Motor neuron (in vitro differentiated cells): ENCODE data around the gene CAPN8. TPM values are rescaled to one million over a fixed set of nuclear protein-coding genes. Genes with fewer than 3 reads are reported as not detected.
A peak's percentile ranks its signal among the peaks of the same experiment; 100 is the strongest.
"Not testable (repeated sequence)": the region's sequence is repeated elsewhere in the genome, so short reads cannot be mapped to it uniquely, and the experiment has no call there.

ENCODE experiments used
- ATAC-seq, 8 experiments: fragments of 200-7000 bp; cut with Tn5 transposase; replicated peaks in 6 of 8; 2 replicates each; pipeline ENCODE4 v1.8.0; 2021; ENCODE audit warnings: mild to moderate bottlenecking in 8 of 8, moderate library complexity in 8 of 8
- H3K27ac ChIP-seq, 2 donors: fragments of 250-450 bp; sonication (Bioruptor Pico); 2 replicates each; pipeline ENCODE4 v1.9.0; 2021; ENCODE audit warnings: antibody characterized with exemption in 2 of 2, mild to moderate bottlenecking in 2 of 2, moderate library complexity in 1 of 2
- H3K4me1 ChIP-seq, 2 donors: fragments of 250-450 bp; sonication (Bioruptor Pico); replicated peaks in 1 of 2; 2 replicates each; pipeline ENCODE4 v1.6.1; 2021; ENCODE audit warnings: antibody characterized with exemption in 2 of 2, mild to moderate bottlenecking in 2 of 2, moderate library complexity in 1 of 2
- H3K4me3 ChIP-seq, 5 donors: fragments of 250-450 bp; sonication (Bioruptor Pico); 2 replicates each; pipeline ENCODE4 v1.9.0; 2021; ENCODE audit warnings: antibody characterized with exemption in 5 of 5, mild to moderate bottlenecking in 5 of 5, moderate library complexity in 4 of 5
- WGBS, 10 experiments: fragments of 450-650 bp; shearing (Covaris generic); methylation state at CpG; one replicate each; pipeline ENCODE4 v1.0.0; 2022; 5-methylcytosine and 5-hydroxymethylcytosine counted together
- in situ Hi-C, 9 experiments: fragments of 400-800 bp; cut with MboI; loops; one replicate each; pipeline ENCODE4 v1.15.0; 2021; ENCODE audit warnings: low sequenced_read_pairs in 9 of 9, low pct_unique_long_range_greater_than_20kb in 2 of 9; ENCODE audit not compliant: unreplicated experiment in 9 of 9
- total RNA-seq, 8 experiments: library from RNA; unstranded; fragments of 300-600 nt; gene quantifications; 2 replicates each; pipeline versions ENCODE4 v1.2.3 to v1.2.4, GENCODE V29; 2022

The CAPN8 gene
- total RNA-seq, 8 experiments from 2014 or later: 0.05 to 6.1 (median 1.5) TPM; not detected in 1

DNA sequence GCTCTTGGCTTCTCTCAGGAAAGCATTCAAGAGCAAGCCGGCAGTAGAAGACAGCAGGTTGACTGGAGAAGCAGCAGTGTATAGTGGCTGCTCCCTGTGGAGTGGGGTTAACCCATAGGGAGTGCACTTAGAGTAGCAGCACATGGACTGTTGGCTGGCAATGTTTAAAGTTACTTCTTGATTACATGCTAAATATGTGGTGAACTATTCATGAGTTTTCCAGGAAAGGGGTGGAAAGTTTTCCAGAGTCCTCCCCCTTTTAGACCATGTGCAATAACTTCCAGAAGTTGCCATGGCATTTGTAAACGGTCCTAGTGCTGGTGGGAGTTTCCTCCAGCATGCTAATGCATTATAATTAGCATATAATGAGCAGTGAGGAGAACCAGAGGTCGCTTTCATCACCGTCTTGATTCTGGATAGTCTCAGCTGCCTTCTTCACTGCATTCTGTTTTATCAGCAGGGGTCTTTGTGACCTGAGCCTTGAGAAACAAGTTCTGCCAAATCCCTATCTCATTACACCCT, 140.5 kb downstream of the CAPN8 start:
- in situ Hi-C loops: no loop called here
- 0 to 85% (median 59%) methylated on average over 1 to 4 of the region's 4 CpGs; no CpG with 5 or more reads in 1 of the 10 experiments for WGBS, 10 experiments
- ATAC-seq: peak in 3 of 8 experiments; percentile 95 to 96 (median 96)
- H3K4me3 ChIP-seq: no peak overlapping the region
- no peaks in the 10 kb centered on the region for H3K4me1 ChIP-seq
- H3K27ac ChIP-seq: no peak overlapping the region

DNA sequence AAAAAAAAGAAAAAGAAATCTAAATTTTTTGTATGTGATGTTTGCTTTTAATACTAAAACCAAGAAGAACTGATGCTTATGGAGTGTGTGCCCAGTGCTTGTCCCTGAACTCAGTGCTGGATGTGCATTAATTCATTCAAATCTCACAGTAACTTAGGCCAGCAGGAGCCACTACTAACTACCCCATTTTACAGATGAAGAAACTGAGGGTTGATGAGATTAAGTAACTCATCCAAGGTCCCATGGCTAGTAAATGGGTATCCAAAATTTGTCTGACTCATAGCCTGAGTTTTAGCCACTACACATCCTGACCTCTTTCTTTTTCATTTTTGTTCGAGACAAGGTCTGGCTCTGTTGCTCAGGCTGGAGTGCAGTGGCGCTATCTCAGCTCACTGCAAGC, 144.4 kb downstream of the CAPN8 start:
- in situ Hi-C loops: no loop called here
- WGBS, 10 experiments: 80 to 100% (median 88%) methylated on average over 1 to 2 of the region's 2 CpGs; no CpG with 5 or more reads in 5 of the 10 experiments
- H3K4me1 ChIP-seq: no peaks in the 10 kb centered on the region
- no peak overlapping the region for H3K27ac ChIP-seq
- no peak overlapping the region for H3K4me3 ChIP-seq
- ATAC-seq: no peak

DNA sequence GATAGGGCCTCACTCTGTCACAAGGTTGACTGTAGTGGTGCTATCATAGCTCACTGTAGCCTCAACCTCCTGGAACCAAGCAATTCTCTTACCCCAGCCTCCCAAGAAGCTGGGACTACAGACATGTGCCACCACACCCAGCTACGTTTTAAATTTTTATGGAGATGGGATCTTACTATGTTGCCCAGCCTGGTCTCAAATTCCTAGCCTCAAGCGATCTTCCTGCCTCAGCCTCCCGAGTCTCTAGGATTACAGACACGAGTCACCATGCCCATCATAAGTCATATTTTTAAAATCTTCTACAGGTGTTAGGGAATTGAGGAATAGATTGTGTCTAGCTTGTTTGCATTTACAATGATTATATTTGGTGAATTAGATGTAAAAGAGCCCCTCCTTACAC, 145.3 kb downstream of the CAPN8 start:
- ATAC-seq: no peak
- no peak overlapping the region for H3K27ac ChIP-seq
- in situ Hi-C loops: no loop called here
- no peak overlapping the region for H3K4me3 ChIP-seq
- no peaks in the 10 kb centered on the region for H3K4me1 ChIP-seq
- WGBS, 10 experiments: 39 to 93% (median 67%) methylated on average over 1 to 4 of the region's 4 CpGs; no CpG with 5 or more reads in 1 of the 10 experiments

DNA sequence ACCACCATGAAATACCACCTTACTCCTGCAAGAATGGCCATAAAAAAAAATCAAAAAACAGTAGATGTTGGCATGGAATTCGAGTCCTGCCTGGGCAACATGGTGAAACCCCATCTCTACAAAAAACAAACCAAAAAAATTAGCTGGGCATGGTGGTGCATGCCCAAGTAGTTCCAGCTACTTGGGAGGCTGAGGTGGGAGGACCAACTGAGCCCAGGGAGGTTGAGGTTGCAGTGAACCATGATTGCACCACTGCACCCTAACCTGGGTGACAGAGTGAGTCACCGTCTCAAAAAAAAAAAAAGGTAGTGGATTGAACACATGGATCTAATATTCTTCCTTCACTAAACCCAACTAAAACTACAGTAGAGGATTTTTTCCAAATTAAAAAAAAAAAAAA, 146.4 kb downstream of the CAPN8 start:
- Histone ChIP-seq H3K4me1 (no peaks in the 10 kb centered on the region), H3K4me3 (no peak overlapping the region), H3K27ac (no peak overlapping the region)
- ATAC-seq: no peak
- 0 to 100% (median 73%) methylated on average over 1 to 2 of the region's 2 CpGs; no CpG with 5 or more reads in 1 of the 10 experiments for WGBS, 10 experiments
- in situ Hi-C loops: no loop called here

DNA sequence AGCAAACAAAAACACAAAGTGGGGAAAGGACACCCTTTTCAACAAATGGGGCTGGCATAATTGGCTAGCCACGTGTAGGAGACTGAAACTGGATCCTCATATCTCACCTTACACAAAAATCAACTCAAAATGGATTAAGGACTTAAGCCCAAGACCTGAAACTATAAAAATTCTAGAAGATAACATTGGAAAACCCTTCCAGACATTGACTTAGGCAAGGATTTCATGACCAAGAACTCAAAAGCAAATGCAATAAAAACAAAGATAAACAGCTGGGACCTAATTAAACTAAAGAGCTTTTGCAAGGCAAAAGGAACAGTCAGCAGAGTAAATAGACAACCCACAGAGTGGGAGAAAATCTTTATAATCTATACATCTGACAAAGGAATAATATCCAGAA, 146.9 kb downstream of the CAPN8 start:
- WGBS, 10 experiments: 30 to 54% (median 40%) methylated on average over 1 of the region's 1 CpG; no CpG with 5 or more reads in 5 of the 10 experiments
- ATAC-seq, H3K4me3 ChIP-seq, H3K27ac ChIP-seq, in situ Hi-C loops, H3K4me1 ChIP-seq: not testable (repeated sequence)

DNA sequence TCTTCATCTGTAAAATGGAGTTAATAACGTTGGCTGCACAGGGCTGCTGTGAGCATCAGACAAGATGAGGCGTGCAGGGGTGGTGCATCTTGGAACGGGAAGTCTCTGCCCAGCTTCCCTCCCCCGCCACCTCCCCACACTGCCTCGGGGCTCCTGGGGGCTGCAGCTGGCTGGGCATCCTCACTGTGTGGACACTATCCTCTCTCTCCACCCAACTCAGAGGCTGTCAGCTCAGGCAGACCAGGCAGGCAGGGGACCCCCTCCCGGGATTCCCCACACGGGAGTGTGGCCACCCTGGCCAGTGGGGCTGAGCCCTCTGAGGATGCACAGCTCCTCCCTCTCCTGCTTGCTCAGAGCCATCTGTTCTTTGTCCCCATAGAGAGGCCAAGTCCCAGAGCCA, 149.6 kb downstream of the CAPN8 start:
- 40 to 100% (median 60%) methylated on average over 1 to 5 of the region's 7 CpGs; no CpG with 5 or more reads in 5 of the 10 experiments for WGBS, 10 experiments
- Histone ChIP-seq H3K27ac (no peak overlapping the region), H3K4me3 (no peak overlapping the region), H3K4me1 (no peaks in the 10 kb centered on the region)
- in situ Hi-C loops: no loop called here
- peak in 2 of 8 experiments; percentile 57 to 68 for ATAC-seq

DNA sequence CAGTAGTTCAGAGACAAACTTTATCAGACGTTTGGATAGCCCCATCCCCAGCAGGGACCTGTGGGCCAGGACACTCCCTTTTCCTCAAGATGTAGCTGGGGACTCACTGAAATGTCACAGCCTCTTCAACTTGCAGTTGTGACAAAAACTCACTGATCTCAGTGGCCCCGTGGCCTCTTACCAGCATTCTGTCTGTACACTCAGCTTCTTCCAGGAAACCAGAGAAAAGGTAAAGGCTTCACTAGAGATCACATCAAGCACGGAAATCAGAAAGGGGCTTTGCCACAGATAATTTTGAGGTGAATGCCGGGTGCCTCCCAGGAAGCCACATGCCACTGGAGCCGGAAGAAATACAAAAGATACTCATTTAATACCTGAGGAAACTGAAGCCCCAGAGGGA, 150.1 kb downstream of the CAPN8 start:
- Histone ChIP-seq H3K4me3 (no peak overlapping the region), H3K4me1 (no peaks in the 10 kb centered on the region), H3K27ac (no peak overlapping the region)
- WGBS, 10 experiments: 0 to 100% (median 73%) methylated on average over 1 to 5 of the region's 5 CpGs; no CpG with 5 or more reads in 2 of the 10 experiments
- in situ Hi-C loops: no loop called here
- no peak for ATAC-seq

DNA sequence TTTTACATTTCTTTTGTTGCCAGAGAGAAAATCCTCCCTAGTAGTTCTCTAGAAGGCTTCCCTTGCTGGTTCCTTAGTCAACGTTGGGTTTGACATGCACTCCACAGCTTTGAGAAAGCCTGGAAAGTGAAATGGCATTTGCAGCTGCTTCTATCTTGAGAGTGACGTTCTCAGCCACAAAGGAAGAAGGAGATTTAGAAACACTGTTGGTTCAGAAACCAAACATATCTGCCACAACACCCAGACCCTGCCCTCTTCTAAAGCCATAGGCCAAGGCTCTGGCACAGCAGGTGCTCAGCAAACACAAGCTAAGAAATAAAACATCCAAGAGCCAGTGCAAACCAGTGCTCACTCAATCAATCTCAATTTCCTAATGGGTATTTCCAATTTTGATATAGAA, 150.9 kb downstream of the CAPN8 start:
- Histone ChIP-seq H3K4me1 (no peaks in the 10 kb centered on the region), H3K27ac (no peak overlapping the region), H3K4me3 (no peak overlapping the region)
- 8 to 69% (median 47%) methylated on average over 1 to 2 of the region's 2 CpGs; no CpG with 5 or more reads in 2 of the 10 experiments for WGBS, 10 experiments
- in situ Hi-C loops: no loop called here
- no peak for ATAC-seq

DNA sequence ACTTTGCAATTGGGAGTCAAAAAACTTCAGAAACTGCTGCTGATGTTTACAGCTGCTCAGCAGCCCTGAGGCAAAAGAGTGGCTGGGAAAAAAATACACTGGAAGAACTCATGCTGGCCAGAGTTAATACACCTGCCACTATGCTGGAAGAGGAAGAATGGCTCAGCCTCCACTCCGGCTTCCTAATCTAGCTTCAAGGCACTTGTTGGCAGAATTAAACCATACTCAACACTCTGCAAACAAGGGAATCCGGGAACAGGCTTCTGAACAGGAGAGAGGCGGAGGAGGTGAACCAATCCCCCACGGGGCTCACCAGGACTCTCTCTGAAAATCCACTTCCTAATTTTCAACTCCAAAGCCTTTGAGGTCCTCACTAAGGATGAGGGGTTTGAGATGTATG, 152.2 kb downstream of the CAPN8 start:
- ATAC-seq: no peak
- no peak overlapping the region for H3K4me3 ChIP-seq
- in situ Hi-C loops: no loop called here
- no peak overlapping the region for H3K27ac ChIP-seq
- H3K4me1 ChIP-seq: no peaks in the 10 kb centered on the region
- WGBS, 10 experiments: 29 to 83% (median 62%) methylated on average over 1 to 4 of the region's 4 CpGs; no CpG with 5 or more reads in 4 of the 10 experiments

DNA sequence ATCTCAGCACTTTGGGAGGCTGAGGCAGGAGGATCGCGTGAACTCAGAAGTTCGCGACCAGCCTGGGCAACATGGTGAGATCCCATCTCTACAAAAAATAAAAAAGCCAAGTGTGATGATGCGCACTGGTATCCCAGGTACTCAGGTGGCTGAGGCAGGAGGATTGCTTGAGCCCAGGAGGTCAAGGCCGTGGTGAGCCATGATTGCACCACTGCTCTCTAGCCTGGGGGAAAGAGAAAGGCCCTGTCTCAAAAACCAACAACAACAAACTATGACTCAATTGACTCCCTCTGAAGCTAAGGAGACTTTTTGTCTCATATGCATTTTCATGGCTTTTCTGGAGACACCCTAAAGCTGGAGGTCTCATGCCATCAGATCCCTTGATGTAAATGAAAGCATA, 153.4 kb downstream of the CAPN8 start:
- H3K4me3 ChIP-seq: no peak overlapping the region
- ATAC-seq: peak in 3 of 8 experiments; percentile 26 to 67 (median 59)
- no peak overlapping the region for H3K27ac ChIP-seq
- 0 to 100% (median 97%) methylated on average over 1 to 6 of the region's 6 CpGs for WGBS, 10 experiments
- no peaks in the 10 kb centered on the region for H3K4me1 ChIP-seq
- in situ Hi-C loops: no loop called here

DNA sequence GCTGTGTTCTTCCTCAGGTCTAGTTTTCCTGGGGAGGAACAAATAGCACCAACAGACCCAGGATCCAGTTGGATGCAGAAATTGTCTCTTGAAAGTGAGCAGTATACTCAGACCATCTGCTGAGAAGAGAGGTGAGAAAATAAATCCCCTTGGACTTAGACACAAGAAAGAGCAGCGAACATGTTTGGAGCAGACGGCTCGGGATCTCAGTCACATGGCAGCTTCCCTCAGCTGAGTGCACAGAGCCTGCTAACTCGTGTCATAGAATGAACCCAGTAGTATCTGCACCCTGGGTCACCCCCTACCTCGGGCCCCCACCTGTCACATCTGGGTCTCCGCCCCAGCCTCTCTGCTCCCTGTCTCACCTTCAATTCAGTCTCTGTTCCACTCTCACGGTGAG, 156.7 kb downstream of the CAPN8 start:
- no peak for ATAC-seq
- in situ Hi-C loops: no loop called here
- 0 to 95% (median 72%) methylated on average over 1 to 3 of the region's 7 CpGs; no CpG with 5 or more reads in 5 of the 10 experiments for WGBS, 10 experiments

DNA sequence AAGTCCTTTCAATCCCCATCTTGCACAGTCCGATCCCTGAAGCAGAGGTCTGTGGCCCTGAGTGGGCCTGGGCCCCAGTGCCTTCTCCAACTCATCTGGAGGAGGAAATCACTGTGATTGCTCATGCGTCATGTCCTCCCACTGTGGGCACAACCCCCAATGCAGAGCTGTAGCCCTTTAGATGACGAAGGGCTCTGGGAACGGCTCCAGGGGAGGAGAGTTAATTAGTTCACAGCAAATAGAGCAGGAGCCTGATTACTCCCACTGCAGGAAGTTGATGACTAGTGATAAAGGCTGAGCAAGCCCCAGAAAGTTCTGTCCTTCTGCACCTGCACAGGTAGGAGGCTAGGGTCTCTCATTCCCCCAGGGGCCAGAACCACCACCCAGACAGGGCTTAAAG, 160.8 kb downstream of the CAPN8 start:
- Histone ChIP-seq H3K4me1 (no peaks in the 10 kb centered on the region), H3K27ac (no peak overlapping the region), H3K4me3 (no peak overlapping the region)
- peak in 2 of 8 experiments; percentile 22 to 46 for ATAC-seq
- 60 to 100% (median 94%) methylated on average over 1 to 3 of the region's 4 CpGs; no CpG with 5 or more reads in 2 of the 10 experiments for WGBS, 10 experiments
- in situ Hi-C loops: no loop called here

More for the DNA sequence above, 156.7 kb downstream of the CAPN8 start:
- H3K4me3 ChIP-seq: no peak overlapping the region
- H3K4me1 ChIP-seq: no peaks in the 10 kb centered on the region
- no peak overlapping the region for H3K27ac ChIP-seq

DNA sequence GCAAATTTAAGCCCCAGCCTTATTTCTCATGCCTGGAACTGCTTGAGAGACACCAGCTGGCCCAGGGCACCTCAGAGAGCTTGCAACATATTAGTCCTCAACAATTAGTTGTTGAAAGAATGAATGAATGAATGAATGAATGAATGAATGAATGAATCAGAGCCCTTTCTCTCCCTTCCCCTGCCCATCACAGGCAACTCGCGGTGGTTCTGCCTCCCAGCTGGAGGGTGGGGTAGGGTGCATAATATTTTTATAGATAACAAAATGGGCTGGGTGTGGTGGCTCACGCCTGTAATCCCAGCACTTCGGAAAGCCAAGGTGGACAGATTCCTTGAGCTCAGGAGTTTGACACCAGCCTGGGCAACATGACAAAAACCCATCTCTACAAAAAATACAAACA, 162.2 kb downstream of the CAPN8 start:
- Histone ChIP-seq H3K4me3 (no peak overlapping the region), H3K4me1 (no peaks in the 10 kb centered on the region), H3K27ac (no peak overlapping the region)
- WGBS, 10 experiments: 0 to 88% (median 60%) methylated on average over 1 to 4 of the region's 4 CpGs; no CpG with 5 or more reads in 6 of the 10 experiments
- peak in 2 of 8 experiments; percentile 20 to 46 for ATAC-seq
- in situ Hi-C loops: no loop called here
